Measurements from ENCODE around the gene CMBL.
"Not testable (repeated sequence)": the region's sequence is repeated elsewhere in the genome, so short reads cannot be mapped to it uniquely, and the experiment has no call there.

The CMBL gene

DNA sequence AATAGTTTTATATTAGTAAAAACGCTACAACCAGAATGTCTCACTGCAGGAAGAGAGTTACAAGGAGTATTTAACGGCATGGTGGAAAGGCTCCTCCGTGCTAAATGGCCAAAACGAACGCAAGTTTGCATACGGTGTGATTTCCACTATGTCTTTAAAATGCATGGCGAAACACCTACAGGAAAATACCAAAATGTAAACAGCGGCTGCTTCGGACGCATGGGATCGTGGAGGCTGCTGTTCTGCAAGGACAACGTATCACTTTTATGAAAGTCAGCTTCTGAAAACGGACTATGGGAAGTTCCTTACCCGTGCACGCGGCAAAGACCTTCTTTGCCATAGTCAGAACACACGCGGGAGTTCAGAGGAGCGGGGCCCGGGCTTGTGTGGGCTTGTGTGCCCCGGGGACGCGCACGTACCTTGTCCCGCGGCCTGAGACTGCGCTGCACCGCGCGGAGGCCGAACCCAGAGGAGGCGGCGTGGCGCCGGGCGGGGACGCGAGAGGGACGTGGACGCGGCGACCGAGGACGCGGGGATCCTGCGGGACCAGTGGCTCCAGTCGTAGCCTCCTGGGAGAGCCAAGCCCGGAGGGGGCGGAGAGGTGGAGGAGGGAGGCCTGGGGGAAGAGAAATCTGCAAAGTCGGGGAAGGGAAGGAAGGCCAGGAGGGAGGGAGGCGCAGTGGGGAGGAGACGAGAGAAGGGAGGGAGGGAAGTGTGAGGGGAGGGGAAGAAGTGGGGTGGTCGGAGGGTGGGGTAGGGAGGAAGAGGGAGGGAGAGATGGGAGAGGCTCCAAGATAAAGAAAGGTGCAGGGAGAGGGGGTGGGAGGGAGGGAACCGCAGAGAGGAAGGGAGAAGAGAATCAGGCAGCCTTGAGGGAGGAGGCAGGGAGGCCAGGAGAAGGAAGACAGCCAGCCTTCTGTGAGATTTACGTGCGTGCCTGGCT lies at the start of gene CMBL:
Gene CMBL, minus strand, starts transcription at position 697 of the 943 bp plus-strand sequence. CDS start 17,140 bp downstream, outside the sequence.
- DNase-seq = peak; percentile 6

DNA sequence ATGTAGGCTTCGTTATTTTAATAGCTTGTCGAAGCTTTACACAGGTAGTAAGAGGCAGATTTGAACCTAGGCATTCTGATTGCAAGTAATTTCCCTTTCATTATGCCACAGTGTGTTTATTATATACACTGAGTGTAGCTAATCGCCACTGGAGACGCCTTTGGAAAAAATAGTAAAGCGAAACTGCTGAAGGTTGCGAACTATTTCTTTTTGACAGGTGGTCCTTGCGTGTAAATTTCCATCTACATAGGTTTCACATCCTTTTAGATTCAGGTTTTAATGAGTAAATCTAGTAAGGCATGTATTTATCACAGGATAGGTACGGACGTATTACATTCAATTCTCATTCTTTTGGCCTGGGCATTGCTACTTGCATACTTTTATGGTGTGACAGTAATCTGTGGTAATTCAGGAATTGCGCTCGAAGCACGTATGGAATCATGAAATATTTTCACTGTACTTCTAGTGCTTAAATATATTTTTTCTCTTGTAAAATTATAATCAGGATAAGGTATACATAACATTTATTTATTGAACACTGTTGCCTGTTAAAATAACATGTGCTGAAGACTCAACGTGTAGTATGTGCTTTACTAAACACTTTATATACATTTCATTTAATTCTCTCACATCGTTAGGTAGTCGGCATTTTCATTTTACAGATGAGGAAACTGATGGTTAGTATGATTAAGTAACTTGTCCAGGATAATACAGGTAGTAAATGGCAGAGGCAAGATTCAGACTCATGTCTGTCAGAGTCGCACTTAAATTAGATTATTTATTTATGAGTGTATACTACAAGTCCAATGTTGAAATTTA lies 47.6 kb upstream of the CMBL start:
- no peak for DNase-seq

DNA sequence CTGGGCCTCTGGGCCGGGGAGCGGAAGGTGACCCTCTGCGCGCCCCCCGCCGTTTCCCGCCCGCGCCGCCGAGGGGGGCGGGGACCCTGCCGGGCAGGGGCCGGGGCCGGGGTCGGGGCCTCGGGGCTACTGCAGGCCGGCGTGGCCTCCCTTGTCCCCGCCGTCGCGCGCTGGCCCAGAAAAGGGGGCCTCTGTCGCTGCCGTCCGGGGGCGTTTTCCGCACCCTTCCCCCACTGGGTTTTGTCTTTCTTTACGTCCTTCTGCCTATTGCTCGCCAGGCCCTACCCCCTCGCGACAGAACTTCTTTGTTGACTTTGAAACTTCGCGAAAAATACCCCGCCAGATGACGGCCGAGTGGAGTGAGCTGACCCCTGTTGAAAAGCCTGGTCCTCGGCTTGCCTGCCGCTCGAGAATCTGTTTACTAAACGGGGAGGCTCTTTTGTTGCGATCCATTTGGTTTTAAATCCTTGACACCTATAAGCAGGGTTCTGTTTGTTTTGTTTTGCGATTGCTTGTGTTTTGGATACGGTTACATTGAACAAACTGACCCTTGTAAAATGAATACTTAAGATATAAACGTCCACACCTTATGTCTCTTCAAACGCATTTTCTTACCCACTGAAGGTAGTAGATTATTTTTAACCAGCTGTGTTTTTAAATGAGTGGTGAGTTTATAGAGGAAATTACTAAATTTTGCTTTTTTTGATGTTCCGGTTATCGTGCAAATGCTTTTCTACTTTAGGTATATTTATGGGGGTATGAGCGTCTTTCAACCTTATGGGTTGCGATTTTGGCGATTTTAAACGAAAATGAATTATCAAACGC lies 46.6 kb upstream of the CMBL start:
- DNase-seq = peak; percentile 32

DNA sequence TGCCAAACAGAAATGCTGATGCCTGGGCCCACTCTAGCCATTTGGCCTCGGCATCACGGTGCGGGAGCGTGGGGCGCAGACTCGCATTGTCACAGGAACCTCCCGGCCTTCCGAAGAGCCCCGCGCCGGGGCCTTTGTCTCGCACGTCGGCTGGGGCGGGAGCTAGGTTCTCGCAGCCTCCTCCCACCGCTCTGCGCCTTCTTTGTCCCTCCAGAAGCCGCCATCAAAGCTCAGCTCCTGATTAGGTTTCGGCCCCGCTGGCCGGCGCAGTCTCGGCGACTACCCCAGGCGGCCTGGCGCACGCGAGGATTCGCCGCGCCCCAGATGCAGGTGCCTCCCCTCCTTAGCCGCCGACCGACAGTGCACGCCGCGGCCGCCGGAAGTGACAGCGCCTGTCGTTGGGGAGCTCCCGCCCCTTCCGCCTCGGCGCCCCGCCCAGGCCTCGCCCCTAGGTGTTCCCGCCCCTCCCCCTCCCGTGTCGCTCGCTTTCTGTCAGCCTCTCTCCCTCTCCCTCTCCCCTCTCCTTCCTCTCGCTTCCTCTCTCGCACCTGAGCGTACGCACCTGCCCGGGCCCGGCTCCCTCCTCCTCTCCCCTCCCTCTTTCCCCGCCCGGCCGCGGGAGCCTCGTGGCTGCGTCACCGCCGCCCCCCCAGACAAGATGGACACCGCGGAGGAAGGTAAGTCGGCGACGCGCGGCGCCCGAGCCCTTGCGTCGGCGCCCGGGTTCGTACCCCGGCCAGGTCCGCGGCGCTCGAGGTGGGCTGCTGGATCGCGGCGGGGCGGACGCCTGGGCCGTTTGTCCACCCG lies 45.7 kb upstream of the CMBL start, which contains the start of gene MARCHF6:
Gene MARCHF6, plus strand, starts transcription at position 455 of the 807 bp plus-strand sequence. Its CDS starts 204 bp downstream, at position 659.
- peak; percentile 96 for DNase-seq

DNA sequence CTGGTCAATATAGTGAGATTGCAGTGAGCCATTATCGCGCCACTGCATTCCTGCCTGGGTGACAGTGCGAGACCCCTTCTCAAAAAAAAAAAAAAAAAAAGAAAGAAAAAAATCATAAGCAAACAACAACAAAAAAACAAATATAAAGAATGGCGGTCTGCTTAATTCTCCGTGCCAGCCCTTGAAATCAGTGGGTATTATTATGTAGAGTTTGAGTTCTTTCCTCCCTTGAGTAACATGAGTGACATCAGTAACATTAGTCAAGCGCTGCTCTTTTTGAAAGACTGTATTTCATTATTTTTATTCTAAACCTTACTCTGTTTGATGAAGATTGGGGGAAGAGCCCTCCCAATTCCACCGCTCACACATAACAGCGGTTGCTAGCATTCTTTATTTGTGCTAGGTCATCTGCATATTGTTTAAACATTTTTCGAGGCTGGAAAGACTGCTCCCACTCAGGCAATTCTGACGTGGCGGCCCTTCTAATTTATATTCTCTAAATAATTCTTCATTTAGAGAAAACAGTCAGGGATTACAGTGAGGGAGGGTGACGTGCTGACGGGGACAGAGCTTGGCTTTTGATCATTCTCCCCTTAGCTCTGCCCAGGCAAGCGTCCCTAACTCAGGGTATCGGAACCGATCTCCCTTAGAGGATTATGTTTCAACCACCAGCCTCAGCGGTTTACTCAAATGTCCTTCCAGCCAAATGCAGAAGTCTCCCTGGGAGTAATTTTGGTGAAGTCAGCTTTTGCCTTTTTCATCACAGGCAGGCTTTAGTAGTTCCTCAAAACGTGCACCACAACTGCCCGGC lies 44.9 kb upstream of the CMBL start:
- no peak for DNase-seq

GRCh38 chr5:10351919-10352318 lies 44.2 kb upstream of the CMBL start:
- DNase-seq = no peak

DNA sequence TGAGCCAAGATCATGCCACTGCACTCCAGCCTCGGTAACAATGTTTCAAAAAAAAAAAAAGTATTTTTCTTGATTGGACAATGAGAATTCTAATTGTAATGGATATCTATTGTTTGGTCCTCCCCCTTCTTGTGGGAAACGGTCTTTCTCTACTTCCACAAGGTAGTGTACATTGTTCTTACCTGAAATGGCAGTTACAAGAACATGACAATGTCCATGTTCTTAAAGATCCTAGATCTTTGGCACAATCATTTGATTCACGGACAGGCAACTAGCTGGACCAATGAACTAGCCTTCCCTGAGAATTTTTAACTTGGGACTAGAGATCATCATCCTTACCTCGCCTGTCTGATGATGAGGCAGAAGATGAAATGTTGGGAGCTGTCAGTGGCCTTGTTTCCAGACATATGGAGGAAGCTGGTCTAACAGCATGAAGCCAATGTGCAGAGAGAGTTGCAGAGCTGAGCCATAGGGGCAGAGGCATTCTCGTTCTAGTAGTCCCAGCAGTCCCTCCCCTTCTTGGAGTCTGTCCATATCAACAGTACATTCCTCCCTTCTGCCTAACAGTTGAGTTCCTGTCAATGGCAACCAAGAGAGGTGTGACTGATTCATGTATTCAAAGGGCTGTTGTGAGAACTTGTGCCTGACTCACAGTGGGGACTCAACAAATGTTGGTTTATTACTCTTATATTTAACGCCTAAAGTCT lies 43.6 kb upstream of the CMBL start:
- DNase-seq = no peak

DNA sequence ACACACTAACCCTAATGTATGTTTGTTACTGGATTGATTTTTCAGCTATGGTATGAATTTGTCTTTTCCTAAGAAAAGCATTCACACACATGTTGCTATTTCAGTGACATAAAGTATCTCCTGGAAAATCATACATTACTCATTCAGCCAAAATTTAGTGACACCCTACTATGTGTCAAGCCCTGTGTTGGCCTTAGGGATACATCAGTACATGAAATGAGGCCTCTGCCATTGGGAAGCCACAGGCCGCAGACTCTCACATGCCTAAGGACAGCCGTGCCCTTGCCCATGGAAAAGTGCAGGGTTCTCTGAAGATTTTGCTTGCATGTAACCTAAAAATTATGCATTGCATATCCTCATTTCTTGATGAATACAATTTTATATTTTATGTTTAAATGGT lies 40.6 kb upstream of the CMBL start:
- DNase-seq = no peak

GRCh38 chr5:10344461-10345106 lies 36.9 kb upstream of the CMBL start:
- DNase-seq = not testable (repeated sequence)

- no peak for DNase-seq
Measured at GRCh38 chr5:10343486-10343885, 35.8 kb upstream of the CMBL start.

DNA sequence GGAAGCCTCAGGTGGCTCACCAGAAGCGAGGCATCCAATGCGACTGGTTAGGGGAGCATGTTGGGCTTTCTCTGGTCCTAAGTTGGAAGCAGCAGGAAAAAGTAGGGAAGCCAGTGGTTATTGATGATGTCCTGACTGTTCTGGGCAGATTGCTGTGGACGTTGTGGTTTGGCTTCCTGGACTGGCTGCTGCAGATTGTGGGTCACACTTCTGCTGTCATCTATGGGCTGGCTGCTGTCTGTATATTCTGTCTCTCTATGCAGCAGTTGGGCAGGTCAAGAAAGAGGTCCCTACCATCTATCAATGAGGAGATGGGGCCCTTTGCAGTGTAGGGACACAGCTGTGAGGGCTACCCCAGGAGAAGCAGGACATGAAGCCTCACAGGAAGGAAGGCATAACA lies 32.3 kb upstream of the CMBL start:
- DNase-seq = no peak

- DNase-seq = no peak
Measured at GRCh38 chr5:10339058-10339811, 31.5 kb upstream of the CMBL start.

- DNase-seq = no peak
Measured at GRCh38 chr5:10338686-10339057, 31.0 kb upstream of the CMBL start.

- no peak for DNase-seq
Measured at GRCh38 chr5:10337986-10338385, 30.3 kb upstream of the CMBL start.

- DNase-seq = no peak
Measured at GRCh38 chr5:10337107-10337506, 29.4 kb upstream of the CMBL start.

- no peak for DNase-seq
Measured at GRCh38 chr5:10335711-10336470, 28.2 kb upstream of the CMBL start.

DNA sequence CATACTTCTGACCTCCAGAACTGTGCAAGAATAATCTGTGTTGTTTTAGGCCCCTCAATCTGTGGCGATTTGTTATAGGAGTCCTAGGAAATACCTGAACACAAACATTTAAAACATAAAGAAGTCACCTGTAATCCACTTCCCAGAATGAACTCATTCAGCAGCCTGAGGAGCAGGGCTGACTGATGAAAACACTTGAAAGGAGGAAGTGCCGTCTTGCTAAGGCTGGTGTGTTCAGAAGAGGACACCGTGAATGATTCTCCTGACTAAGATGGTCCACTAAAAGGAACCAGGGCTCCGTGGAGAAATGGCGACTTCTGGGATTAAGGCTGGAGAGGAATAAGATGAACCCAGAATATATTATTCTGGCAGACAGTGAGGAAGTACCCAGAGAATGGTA lies 27.1 kb upstream of the CMBL start:
- no peak for DNase-seq

All from activated gamma-delta T cell treated with Interleukin-2 at 50 U/mL for 16 hours (primary cell).